Pons (tissue), 1 donor: Measurements from ENCODE around the gene ARHGAP8.
"Not testable (repeated sequence)": the region's sequence is repeated elsewhere in the genome, so short reads cannot be mapped to it uniquely, and the experiment has no call there.

Source experiments
- DNase-seq: peaks from one replicate; pipeline ENCODE4 v3.0.0-alpha.2; 2016; ENCODE audit warnings: low spot score

Gene ARHGAP8

GRCh38 chr22:44828193-44828592 is 75.8 kb downstream of the ARHGAP8 start:
- DNase-seq = no peak

DNA sequence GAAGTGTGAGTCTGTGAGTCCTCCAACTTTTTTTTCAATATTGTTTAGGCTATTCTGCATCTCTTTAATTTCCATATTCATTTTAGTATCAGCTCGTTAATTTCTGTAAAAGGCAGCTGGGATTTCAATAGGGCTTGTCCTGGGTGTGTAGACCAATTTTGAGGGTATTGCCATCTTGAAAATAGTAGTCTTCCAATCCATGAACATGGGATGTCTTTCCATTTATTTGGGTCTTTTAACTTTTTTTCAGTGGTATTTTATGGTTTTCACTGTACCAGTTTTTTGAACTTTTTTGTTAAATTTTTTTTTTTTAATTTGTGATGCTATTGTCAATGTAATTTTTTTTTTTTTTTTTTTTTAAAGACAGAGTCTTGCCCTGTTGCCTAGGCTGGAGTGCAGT is 79.5 kb downstream of the ARHGAP8 start:
- DNase-seq = no peak

- no peak for DNase-seq
Observed at GRCh38 chr22:44834065-44834464, 81.7 kb downstream of the ARHGAP8 start.

DNA sequence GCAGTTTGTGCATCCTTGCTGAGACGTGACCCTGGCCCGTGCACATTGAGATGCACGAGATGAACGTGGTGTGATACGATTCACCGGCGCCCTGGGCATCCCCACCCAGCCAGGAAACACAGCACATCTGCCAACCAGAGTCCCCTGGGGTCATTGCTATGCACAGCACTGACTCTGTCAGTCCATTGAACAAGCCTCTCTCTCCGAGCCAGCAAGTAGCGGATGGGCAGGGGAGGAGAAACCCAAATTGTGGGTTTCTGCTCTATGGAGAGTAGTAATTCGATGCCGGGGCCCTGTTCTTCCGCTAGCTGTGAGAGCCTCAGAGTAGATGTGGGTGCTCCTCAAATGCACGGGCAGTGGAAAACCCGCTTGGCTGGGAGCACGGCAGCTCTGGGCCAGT is 85.1 kb downstream of the ARHGAP8 start:
- no peak for DNase-seq

DNA sequence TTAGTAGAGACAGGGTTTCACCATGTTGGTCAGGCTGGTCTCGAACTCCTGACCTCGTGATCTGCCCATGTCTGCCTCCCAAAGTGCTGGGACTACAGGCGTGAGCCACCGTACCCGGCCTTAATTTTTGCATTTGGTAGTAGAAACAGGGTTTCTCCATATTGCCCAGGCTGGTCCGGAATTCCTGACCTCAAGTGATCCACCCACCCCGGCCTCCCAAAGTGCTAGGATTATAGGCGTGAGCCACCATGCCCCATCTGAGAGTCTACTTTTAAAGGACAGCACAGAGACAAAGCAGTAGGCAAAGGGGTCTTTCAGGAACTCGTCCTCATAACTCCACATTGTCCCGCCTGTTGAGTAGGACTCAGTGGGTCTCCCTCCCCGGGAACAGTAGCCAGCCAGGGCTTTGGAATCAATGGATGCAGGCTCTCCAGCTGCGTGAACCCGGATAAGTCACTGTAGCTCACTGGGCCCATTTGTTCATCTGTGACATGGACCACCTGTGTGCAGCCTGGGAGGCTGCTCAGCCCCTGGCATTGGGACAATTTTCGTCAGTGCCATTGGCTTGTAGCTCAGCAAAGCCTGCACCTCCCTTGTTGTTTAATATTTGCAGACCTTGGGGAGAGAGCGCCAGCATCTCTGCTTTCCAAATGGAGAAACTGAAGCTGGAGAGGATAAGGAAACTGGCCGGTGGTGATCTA is 86.1 kb downstream of the ARHGAP8 start:
- no peak for DNase-seq

DNA sequence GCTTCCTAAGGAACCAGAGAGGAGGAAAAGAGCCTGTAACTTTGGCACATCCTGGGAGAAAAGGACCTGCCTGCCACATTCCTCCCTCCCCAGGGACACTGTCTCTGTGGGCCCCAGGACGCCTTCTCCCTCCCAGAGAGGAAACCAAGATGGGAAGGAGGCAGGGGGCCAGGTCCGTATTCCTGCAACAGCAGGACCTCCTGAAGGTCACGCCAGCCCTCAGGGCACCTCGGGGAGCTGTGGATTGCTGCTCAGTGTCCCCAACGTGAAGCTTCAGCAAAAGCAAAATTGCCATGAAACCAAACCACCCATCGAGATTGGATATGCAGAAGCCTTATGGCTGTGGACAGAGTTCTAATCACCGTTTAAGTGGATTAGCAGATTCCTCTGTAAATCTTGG is 86.7 kb downstream of the ARHGAP8 start:
- DNase-seq = no peak

DNA sequence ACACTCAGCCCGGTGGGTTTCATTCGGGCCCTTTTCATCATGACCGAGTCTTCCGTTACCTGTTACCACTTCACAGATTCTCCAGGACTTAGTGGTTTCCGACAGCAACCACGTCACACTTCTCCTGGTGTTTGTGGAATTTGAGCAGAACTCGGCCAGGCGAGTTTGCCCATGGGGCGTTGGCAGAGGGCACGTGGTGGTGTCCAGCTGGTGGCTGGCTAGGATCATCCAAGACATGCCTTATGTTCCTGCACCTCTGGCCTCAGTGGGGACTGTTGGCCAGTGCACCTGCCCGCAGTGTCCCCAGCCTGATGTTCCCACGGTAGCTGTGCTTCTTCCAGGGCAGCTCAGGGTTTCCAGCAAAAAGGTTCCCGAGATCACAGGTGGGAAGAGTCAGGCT is 87.3 kb downstream of the ARHGAP8 start:
- DNase-seq = no peak

DNA sequence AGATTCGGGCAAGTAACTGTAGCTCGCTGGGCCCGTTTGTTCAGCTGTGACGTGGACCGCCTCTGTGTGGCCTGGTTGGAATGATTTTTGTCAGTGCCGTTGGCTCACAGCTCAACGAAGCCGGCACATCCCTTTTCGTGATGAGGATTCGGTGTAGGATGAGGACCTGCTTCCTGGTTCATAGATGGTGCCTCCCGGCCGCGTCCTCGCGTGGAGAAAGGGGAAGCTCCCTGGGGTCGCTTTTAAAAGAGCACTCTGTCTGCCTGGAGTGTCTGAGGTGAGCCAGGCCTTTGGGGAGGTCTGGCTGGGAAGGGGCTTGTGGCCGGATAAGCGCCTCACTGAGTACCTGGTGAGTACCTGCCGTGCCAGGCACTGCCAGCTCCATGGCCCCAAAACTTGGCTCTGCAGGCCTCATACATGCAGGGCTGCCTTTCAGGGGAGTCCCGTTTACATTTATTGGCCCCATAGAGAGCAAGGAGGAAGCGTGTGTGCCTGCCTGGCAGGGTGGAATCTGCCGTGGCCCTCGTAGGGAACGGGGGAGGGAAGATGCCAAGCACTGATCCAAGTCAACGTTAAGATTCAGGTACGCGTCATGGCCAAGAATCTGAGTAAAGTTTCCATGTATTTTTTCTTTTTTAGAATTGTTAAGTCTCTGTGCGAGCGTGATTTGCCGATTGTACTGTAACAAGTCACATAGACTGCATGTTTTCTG is 88.4 kb downstream of the ARHGAP8 start:
- DNase-seq = no peak

GRCh38 chr22:44842417-44842816 is 90.0 kb downstream of the ARHGAP8 start:
- no peak for DNase-seq

DNA sequence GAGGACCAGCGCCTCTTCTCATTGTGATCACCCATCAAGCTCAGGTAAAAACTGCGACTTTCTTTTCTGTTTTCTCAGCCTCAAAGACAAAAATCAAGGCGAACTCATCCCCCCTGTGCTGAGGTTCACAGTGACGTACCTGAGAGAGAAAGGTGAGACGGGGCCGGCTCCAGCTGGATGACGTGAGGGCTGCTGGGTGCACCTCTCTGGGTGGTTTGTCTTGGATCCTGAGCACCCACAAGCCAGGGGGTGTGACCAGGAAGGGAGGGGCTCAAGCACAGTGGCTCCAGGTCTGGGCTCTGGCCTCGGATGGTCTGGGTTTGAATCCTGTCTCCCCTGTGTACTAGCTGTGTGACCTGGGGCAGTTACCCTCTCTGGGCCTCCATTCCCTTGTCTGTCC is 92.8 kb downstream of the ARHGAP8 start:
- DNase-seq = no peak

- DNase-seq = no peak
Observed at GRCh38 chr22:44845796-44846720, 93.7 kb downstream of the ARHGAP8 start.

DNA sequence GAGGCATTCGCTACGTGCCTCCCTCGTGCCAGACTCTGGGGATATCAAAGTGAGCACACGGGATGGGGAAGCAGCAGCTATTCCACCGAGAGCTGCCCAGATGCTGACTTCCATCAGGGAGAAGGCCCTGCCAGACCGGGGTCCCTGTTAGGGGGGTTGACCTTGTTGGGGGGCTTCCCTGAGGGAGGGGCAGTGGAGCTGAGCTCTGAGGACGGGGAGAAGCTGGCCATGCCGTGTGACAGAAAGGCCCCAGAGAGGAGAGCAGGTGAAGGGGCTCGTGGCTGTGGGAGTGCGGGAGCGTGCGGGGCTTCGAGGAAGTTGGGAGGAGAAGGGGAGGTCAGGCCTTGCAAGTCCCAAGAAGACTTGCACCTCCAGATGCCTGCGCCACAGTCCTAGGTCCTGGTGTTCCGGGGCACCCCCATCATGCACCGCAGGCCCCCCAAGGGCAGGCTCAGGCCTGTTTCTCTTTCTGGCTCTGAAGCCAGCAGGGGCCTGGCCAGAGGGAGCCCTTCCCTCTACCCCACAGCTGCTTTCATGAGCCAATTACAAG is 94.4 kb downstream of the ARHGAP8 start:
- DNase-seq = no peak

DNA sequence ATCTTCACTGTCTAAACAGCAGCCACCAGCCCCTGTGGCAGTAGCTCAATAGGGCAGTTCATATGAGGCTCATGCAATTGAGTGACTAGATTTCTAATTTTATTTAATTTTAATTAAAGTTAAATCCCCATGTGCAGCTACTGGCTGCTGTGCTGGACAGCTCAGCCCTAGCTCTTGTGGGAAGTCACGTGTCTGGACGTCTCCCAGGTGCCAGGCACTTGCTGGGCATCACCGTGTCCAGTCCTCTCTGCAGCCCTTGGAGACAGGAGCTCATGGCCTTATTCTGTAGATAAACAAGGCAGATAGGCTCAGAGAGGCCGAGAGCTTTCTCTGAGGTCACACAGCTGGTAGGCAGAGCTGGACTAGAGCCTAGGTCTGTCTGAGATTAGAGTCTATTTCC is 95.0 kb downstream of the ARHGAP8 start:
- DNase-seq = no peak

GRCh38 chr22:44847892-44848291 is 95.5 kb downstream of the ARHGAP8 start:
- DNase-seq = no peak

GRCh38 chr22:44848296-44848741 is 95.9 kb downstream of the ARHGAP8 start:
- no peak for DNase-seq

- DNase-seq = no peak
Observed at GRCh38 chr22:44848791-44849420, 96.5 kb downstream of the ARHGAP8 start.

DNA sequence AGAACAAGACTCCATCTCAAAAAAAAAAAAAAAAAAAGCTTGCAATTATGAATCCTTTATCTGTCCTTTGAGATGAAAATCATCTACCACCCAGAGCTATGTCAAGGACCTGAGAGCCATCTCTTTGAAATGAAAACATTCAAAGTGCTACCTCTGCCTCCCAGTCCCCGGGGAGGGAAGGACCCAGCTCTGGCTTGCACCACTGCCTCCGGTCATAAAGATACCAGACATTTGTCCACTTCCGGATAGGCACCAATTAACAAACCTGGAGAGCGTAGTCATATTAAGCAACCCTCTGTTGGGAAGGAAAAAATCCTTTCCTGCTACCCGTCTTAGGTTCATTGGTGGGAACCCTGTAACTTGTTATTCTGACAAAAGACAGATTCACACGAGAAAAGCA is 98.6 kb downstream of the ARHGAP8 start:
- DNase-seq = no peak

DNA sequence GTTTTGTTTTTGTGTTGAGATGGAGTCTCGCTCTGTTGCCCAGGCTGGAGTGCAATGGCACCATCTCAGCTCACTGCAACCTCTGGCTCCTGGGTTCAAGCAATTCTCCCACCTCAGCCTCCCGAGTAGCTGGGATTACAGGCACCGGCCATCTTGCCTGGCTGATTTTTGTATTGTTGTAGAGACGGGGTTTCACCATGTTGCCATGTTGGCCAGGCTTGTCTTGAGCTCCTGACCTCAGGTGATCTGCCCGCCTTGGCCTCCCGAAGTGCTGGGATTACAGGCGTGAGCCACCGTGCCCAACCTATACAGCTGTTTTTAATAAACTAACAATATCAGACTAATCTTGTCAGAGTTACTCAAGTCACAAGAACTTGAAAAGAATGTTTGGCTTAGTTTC is 102.3 kb downstream of the ARHGAP8 start:
- DNase-seq = not testable (repeated sequence)

DNA sequence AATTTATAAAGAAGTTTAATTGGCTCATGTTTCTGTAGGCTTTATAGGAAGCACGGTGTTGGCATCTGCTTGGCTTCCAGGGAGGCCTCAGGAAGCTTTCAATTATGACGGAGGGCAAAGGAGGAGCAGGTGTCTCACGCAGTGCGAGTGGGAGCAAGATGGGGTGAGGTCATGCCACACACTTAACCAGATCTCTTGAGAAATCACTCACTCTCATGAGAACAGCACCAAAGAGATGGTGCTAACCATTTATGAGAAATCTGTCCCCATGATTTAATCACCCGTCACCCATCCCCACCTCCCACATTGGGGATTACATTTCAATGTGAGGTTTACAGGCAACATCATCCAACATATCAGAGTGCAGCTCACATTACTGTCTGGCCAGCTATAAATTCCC is 103.5 kb downstream of the ARHGAP8 start:
- no peak for DNase-seq

DNA sequence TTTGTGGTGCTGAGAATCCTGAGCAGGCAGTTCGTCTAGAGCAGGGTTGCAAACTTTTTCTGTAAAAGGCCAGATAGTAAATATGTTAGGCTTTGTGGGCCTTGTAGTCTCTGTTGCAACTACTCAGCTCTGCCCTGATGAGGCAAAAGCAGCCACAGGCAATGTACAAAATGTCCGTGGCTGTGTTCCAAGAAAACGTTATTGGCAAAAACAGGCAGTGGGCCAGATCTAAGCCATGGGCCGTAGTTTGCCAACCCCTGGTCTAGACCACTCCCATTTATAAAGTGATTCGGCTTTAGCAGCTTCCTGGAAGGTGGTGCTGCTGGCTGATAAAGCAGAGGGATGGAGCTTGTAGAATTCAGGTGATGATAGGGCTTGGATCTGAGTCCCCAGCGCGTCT is 106.4 kb downstream of the ARHGAP8 start:
- DNase-seq = not testable (repeated sequence)

- DNase-seq = no peak
Observed at GRCh38 chr22:44859641-44860040, 107.3 kb downstream of the ARHGAP8 start.

DNA sequence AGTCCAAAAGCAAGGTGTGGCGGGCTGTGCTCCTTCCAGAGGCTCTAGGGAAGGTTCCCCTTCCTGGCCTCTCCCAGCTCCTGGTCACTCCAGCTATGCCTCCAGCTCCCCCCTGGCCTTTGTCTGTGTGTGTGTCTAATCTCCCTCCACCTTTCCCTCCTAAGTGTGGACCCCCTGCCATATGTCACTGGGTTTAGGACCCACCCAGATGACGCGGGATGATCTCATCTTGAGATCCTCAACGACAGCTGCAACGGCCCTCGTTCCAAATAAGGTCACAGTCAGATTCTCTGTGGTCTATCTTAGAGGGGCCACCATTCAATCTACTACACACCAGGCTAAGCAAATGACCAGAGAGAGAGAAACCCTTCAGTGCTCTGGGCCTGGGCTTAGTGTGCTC is 107.9 kb downstream of the ARHGAP8 start:
- DNase-seq = no peak
